Measurements from ENCODE around the gene LCNL1. TPM values are rescaled to one million over a fixed set of nuclear protein-coding genes. Genes with fewer than 3 reads are reported as not detected.
A peak's percentile ranks its signal among the peaks of the same experiment; 100 is the strongest.

Gene LCNL1
- total RNA-seq, 1 donor from 2014 or later: not detected

DNA sequence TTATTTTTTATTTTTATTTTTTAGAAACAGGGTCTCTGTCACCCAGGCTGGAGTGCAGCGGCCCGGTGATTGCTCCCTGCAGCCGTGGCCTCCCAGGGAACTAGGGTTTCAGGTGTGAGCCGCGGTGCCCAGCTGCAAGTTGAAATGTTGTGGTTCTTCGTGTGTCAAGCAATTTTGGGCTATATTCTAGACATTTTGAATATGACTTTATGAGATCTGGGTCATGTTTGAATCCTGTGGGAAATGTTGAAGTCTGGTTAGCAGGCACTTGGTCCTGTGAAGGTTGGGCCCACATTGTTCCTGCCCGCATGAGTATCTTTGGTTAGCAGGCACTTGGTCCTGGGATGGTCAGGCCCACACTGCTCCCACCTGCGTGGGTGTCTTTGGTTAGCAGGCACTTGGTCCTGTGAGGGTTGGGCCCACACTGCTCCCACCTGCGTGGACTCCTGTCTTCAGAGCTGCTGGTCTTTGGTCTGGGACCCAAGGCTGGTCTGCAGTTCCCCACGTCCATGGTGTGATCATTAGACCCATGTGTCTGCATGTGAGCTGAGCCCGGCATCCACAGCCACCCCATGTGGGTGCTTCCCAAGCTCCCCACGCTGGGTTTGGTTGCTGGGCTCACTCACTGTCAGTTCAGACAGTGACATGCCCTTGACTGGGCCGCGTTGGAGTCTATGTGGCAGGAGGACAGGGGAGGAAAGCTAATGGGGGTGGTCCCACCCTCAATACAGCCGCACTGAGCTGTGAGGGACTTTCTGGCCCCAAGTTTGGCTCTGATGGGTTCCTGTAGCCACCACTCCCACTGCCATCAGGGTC is 45.4 kb upstream of the LCNL1 start:
- Mint-ChIP-seq H3K27me3 (ENCODE audit: unreplicated experiment) (peaks cover 8% of the 10 kb centered on the region), H3K36me3 (ENCODE audit: low read depth, unreplicated experiment) (peaks cover 24% of the 10 kb centered on the region), H3K27ac (ENCODE audit: unreplicated experiment) (no peak overlapping the region), H3K4me3 (ENCODE audit: unreplicated experiment) (no peak overlapping the region), H3K4me1 (ENCODE audit: unreplicated experiment) (peaks cover 3% of the 10 kb centered on the region), H3K9me3 (ENCODE audit: unreplicated experiment) (no peaks in the 10 kb centered on the region)
- DNase-seq (ENCODE audit: low spot score): no peak
- TF ChIP-seq, protein P1, sequence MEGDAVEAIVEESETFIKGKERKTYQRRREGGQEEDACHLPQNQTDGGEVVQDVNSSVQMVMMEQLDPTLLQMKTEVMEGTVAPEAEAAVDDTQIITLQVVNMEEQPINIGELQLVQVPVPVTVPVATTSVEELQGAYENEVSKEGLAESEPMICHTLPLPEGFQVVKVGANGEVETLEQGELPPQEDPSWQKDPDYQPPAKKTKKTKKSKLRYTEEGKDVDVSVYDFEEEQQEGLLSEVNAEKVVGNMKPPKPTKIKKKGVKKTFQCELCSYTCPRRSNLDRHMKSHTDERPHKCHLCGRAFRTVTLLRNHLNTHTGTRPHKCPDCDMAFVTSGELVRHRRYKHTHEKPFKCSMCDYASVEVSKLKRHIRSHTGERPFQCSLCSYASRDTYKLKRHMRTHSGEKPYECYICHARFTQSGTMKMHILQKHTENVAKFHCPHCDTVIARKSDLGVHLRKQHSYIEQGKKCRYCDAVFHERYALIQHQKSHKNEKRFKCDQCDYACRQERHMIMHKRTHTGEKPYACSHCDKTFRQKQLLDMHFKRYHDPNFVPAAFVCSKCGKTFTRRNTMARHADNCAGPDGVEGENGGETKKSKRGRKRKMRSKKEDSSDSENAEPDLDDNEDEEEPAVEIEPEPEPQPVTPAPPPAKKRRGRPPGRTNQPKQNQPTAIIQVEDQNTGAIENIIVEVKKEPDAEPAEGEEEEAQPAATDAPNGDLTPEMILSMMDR (IDR thresholded peaks at IDR 0.05; ENCODE audit: unreplicated experiment): no peak

DNA sequence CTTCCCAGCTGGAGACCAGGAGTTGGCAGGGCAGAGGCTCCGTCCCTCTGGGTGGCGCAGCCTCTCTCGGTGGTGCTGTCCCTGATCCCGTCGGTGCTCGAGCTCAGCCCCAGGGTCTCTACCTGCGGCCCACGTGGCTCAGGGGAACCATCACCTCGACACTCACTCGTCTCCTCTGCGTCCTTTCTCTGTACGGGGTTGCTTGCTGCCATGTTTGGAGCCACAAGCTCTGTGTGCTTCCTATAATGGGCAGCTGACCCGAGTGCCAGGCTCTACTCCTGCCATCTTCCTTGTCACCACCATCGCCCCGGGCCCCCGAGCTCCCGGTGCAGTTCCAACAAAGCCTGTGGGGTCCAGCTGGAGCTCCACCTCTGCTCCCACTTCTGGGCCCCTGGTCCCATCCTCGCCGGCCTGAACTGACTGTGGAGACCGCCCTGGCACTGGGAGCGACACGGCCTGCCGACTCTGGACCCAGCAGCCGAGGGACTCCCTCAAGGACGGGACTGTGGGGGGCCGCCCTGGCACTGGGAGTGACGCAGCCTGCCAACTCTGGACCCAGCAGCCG is 43.3 kb upstream of the LCNL1 start:
- no peak for DNase-seq (ENCODE audit: low spot score)
- Mint-ChIP-seq H3K4me3 (ENCODE audit: unreplicated experiment) (no peak overlapping the region), H3K36me3 (ENCODE audit: low read depth, unreplicated experiment) (peaks cover 18% of the 10 kb centered on the region), H3K4me1 (ENCODE audit: unreplicated experiment) (peaks cover 3% of the 10 kb centered on the region), H3K27me3 (ENCODE audit: unreplicated experiment) (peaks cover 8% of the 10 kb centered on the region), H3K9me3 (ENCODE audit: unreplicated experiment) (no peaks in the 10 kb centered on the region), H3K27ac (ENCODE audit: unreplicated experiment) (peak overlapping the region; percentile 24)
- TF ChIP-seq, protein P1 (IDR thresholded peaks at IDR 0.05; ENCODE audit: unreplicated experiment): no peak

DNA sequence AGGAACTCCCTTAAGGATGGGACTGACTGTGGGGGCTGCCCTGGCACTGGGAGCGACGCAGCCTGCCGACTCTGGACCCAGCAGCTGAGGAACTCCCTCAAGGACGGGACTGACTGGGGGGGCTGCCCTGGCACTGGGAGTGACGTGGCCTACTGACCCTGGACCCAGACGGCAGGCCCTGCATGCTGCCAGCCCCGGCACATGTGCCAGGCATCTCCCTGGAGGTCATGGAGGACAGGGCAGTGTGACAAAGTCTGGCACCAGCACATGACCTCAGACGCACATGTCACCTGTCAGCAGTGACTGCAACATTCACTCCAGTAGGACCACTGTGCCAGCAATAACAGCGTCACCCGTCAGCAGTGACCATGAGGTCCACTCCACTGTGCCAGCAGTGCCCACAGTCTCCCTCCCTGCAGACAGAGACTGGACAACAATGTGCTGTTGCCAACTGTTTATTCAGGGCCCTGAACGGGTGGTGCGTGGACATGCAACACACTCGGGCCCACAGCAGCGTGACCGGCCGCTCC is 42.7 kb upstream of the LCNL1 start:
- H3K36me3 Mint-ChIP-seq (ENCODE audit: low read depth, unreplicated experiment): peaks cover 18% of the 10 kb centered on the region
- no peak for DNase-seq (ENCODE audit: low spot score)
- no peak overlapping the region for H3K27ac Mint-ChIP-seq (ENCODE audit: unreplicated experiment)
- TF ChIP-seq, protein P1 (IDR thresholded peaks at IDR 0.05; ENCODE audit: unreplicated experiment): no peak
- no peaks in the 10 kb centered on the region for H3K9me3 Mint-ChIP-seq (ENCODE audit: unreplicated experiment)
- no peak overlapping the region for H3K4me3 Mint-ChIP-seq (ENCODE audit: unreplicated experiment)
- peaks cover 10% of the 10 kb centered on the region for H3K27me3 Mint-ChIP-seq (ENCODE audit: unreplicated experiment)
- peaks cover 3% of the 10 kb centered on the region for H3K4me1 Mint-ChIP-seq (ENCODE audit: unreplicated experiment)

DNA sequence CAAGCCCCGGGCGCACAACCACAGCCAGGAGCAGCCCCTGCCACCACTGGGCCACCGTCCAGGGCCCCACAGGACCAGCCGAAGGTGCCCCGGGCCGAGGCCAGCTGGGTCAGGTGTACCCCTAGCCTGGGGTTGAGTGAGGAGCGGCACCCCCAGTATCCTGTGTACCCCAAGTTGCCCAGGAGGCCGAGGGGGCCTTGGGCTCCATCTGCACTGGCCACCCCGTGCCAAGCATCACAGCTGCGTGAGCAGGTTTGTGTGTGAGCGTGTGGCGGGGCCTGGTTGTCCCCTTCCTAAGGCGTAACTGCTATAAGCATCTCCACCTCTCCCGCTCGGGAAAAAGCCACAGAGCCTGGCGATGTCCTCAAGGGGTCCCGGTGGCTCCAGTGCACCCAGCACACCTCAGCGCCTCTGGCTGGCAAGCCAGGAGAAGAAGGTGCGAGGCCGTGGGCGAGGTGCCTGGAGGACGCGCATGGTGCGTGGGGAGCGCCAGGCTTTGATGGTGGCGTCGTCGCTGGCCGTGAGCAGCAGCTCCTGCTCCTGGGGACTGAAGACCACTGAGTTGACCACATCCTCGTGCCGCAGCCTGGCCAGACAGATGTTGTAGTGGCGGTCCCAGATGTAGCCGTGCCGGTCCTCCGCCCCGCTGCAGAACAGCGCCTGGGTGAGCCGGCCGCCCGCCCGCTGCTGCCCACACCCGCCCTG is 42.1 kb upstream of the LCNL1 start:
- Mint-ChIP-seq H3K9me3 (ENCODE audit: unreplicated experiment) (no peaks in the 10 kb centered on the region), H3K27ac (ENCODE audit: unreplicated experiment) (no peak overlapping the region), H3K4me3 (ENCODE audit: unreplicated experiment) (no peak overlapping the region), H3K4me1 (ENCODE audit: unreplicated experiment) (peaks cover 3% of the 10 kb centered on the region), H3K36me3 (ENCODE audit: low read depth, unreplicated experiment) (peaks cover 18% of the 10 kb centered on the region), H3K27me3 (ENCODE audit: unreplicated experiment) (peaks cover 10% of the 10 kb centered on the region)
- TF ChIP-seq, protein P1 (IDR thresholded peaks at IDR 0.05; ENCODE audit: unreplicated experiment): no peak
- DNase-seq (ENCODE audit: low spot score): no peak
